ENCODE data around the gene SUSD1. TPM values are rescaled to one million over a fixed set of nuclear protein-coding genes. Genes with fewer than 3 reads are reported as not detected.

The SUSD1 gene
- total RNA-seq, 4 donors from 2014 or later = 5.9 to 10.0 (median 7.4) TPM

- 71 to 83% methylated on average over 2 to 4 of the region's 4 CpGs for WGBS, 2 donors (ENCODE audit: low coverage in 1 of 2)
- H3K4me3 ChIP-seq = no peak overlapping the region
- peaks cover 5% of the 10 kb centered on the region for H3K27me3 ChIP-seq
- H3K36me3 ChIP-seq = no peaks in the 10 kb centered on the region
- TF ChIP-seq POLR2AphosphoS5 (IDR thresholded peaks at IDR 0.05) = no peak
- no peak for TF ChIP-seq EP300 (IDR thresholded peaks at IDR 0.05)
- TF ChIP-seq CTCF (IDR thresholded peaks at IDR 0.05) = no peak
- no peak for TF ChIP-seq POLR2A (IDR thresholded peaks at IDR 0.05)
- no peaks in the 10 kb centered on the region for H3K9me3 ChIP-seq
- ATAC-seq = no peak
- peaks cover 0 to 13% (median 0%) of the 10 kb centered on the region in 3 donors for H3K4me1 ChIP-seq
- no peak overlapping the region for H3K27ac ChIP-seq
These were observed 4.9 kb downstream of the SUSD1 start for GRCh38 chr9:112170235-112170634.

GRCh38 chr9:112169368-112169767 lies 5.7 kb downstream of the SUSD1 start:
- no peaks in the 10 kb centered on the region for H3K9me3 ChIP-seq
- H3K27me3 ChIP-seq = no peaks in the 10 kb centered on the region
- H3K36me3 ChIP-seq = no peaks in the 10 kb centered on the region
- no peak for ATAC-seq
- no peak overlapping the region for H3K27ac ChIP-seq
- H3K4me3 ChIP-seq = no peak overlapping the region
- peaks cover 0 to 7% (median 0%) of the 10 kb centered on the region in 3 donors for H3K4me1 ChIP-seq
- WGBS, 2 donors (ENCODE audit: low coverage in 1 of 2) = 81 to 98% methylated on average over 5 to 6 of the region's 6 CpGs
- no peak for TF ChIP-seq CTCF (IDR thresholded peaks at IDR 0.05)
- no peak for TF ChIP-seq EP300 (IDR thresholded peaks at IDR 0.05)
- TF ChIP-seq POLR2A (IDR thresholded peaks at IDR 0.05) = no peak
- no peak for TF ChIP-seq POLR2AphosphoS5 (IDR thresholded peaks at IDR 0.05)

GRCh38 chr9:112168197-112168596 lies 6.9 kb downstream of the SUSD1 start:
- no peaks in the 10 kb centered on the region for H3K36me3 ChIP-seq

DNA sequence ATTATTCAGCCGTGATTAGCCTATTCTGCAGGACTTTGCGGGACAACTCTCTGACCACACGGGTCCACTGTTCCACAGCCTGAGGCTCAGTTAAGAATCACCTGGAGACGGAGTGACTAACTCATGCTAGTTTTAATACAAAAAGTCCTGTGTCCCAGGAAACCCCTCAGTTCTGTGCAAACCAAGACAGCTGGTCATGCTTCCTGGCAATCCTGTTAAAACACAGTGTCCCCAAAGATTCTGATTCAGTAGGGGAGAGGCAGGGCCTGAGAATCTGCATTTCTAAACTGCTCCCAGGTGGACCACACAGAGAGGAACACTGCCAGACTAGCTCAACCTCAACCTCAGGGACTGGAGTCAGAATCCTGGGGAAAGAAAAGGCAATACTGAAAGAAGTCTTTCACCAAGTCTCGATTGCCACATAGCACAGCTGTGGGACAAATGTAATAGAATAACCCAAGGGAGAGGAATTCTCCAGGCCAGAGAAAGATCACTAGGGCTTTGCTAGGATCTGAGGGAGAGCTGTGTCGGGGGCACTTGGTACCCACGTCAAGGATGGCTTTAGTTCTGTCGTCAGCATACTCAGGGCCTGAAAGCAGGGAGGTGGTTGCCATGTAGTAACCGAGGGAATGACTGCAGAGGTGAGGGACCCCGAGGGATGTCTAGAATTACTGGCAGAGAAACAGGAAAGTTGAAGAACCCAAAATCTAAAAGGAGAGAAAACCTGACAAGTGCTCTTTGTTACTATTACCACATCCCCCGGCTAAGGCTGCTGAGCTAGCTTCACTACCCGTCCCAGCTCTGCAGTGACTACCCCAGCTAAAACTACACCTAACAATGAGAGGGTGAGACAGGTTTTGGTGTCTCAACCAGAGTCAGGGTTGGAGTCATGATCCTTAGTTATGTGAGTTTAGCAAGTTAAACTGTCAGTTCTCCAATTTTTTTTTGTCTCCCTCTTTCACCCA lies 8.6 kb downstream of the SUSD1 start:
- TF ChIP-seq CTCF (IDR thresholded peaks at IDR 0.05) = no peak
- TF ChIP-seq POLR2A (IDR thresholded peaks at IDR 0.05) = no peak
- TF ChIP-seq EP300 (IDR thresholded peaks at IDR 0.05) = no peak
- TF ChIP-seq POLR2AphosphoS5 (IDR thresholded peaks at IDR 0.05) = no peak
- ATAC-seq = peak; percentile 41
- no peak overlapping the region for H3K27ac ChIP-seq
- no peaks in the 10 kb centered on the region for H3K4me1 ChIP-seq
- no peaks in the 10 kb centered on the region for H3K36me3 ChIP-seq
- WGBS, 2 donors (ENCODE audit: low coverage in 1 of 2) = 72% methylated on average over 10 of the region's 12 CpGs; no CpG with 5 or more reads in 1 of the 2 donors
- H3K4me3 ChIP-seq = no peak overlapping the region
- no peaks in the 10 kb centered on the region for H3K27me3 ChIP-seq
- H3K9me3 ChIP-seq = no peaks in the 10 kb centered on the region

More at GRCh38 chr9:112168197-112168596, 6.9 kb downstream of the SUSD1 start:
- no peaks in the 10 kb centered on the region for H3K9me3 ChIP-seq
- no peaks in the 10 kb centered on the region for H3K4me1 ChIP-seq
- no peak overlapping the region for H3K4me3 ChIP-seq
- no peak for TF ChIP-seq POLR2AphosphoS5 (IDR thresholded peaks at IDR 0.05)
- no peak for TF ChIP-seq CTCF (IDR thresholded peaks at IDR 0.05)
- WGBS, 2 donors (ENCODE audit: low coverage in 1 of 2) = 89 to 93% methylated on average over 2 to 3 of the region's 3 CpGs
- no peak overlapping the region for H3K27ac ChIP-seq
- no peaks in the 10 kb centered on the region for H3K27me3 ChIP-seq
- no peak for ATAC-seq
